HG03175 (cell line): ENCODE results near the gene HPCAL1.
"Not testable (repeated sequence)": the region's sequence is repeated elsewhere in the genome, so short reads cannot be mapped to it uniquely, and the experiment has no call there.

Experiments used
- ATAC-seq: cut with Tn5 transposase; IDR thresholded peaks from one replicate; pipeline ENCODE4 v1.9.1; 2021; ENCODE audit warnings: mild to moderate bottlenecking, moderate library complexity; ENCODE audit not compliant: unreplicated experiment

HPCAL1 gene

DNA sequence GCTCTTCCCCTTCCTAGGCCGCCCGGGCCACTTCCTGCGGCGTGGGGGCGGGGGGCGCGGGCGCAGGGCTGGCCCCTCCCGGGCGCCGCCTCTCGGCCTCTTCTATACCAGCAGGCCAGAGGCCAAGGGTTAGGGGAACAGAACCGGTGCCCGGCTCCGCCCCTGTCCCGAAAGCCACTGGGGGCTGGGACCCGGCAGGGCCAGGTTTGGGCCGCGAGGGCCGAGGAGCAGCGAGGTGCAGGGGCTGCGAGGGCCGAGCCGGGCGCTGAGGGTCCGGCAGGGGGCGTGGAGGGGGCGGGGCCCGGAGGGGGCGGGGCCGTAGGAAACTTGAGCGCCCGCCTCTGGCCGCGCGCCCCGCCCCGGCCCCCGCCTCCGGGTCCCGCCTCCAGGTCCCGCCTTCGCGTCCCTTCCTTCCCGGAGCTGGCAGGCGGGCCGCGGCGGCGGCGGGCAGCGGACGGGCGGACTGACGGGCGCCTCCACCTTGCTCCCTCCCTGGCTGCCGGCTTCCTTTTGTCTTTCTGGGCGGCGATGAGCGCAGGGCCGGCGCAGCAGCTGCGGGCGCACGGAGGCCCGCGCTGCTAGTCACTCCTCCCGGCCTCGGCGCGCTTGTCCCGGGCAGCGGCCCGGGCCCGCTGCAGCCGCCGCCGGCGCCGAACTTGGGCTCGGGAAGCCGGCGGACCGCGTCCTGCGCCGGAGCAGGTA, at the start of gene HPCAL1:
Gene HPCAL1 (plus strand): TSS at position 426 of the 702 bp plus-strand sequence. CDS start 116,854 bp downstream, outside the sequence.
- ATAC-seq = peak; percentile 83

DNA sequence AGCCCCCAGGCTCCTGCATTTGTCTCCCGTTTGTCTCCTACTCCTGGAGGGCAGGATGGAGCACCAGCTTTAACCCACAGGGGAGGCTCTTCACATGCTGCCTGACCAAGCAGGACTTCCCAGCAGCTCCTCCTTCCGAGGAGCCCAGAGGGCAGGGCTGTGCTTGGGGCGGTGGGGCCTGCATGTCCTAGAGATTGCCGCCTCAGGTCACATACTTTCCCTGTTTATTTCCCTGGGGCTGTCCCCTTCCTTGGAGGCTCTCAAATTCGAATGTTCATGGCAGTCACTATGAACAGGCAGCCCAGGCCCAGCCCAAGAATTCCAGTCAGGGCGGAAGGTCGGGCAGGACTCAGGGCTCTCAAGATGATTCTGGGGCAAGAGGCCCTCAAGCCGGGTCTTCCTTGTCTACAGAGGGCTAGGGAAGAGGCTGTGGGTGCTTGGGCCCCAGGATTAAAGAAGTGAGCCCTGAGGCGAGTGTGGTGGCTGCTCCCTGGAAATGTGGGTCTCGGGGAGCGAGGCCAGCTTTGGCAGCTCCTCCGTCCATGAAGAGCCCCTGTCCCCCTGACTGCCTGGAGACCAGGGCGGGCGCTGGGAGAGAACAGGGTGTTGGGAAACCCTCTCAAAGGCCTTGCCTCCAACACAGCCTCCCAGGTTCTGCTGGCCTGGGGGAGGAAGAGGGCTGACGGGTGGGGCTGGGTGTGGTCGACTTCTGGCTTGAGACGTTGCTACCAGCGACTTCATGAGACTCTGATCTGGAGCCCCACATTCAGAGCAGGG, 48.9 kb upstream of the HPCAL1 start:
- ATAC-seq = no peak

DNA sequence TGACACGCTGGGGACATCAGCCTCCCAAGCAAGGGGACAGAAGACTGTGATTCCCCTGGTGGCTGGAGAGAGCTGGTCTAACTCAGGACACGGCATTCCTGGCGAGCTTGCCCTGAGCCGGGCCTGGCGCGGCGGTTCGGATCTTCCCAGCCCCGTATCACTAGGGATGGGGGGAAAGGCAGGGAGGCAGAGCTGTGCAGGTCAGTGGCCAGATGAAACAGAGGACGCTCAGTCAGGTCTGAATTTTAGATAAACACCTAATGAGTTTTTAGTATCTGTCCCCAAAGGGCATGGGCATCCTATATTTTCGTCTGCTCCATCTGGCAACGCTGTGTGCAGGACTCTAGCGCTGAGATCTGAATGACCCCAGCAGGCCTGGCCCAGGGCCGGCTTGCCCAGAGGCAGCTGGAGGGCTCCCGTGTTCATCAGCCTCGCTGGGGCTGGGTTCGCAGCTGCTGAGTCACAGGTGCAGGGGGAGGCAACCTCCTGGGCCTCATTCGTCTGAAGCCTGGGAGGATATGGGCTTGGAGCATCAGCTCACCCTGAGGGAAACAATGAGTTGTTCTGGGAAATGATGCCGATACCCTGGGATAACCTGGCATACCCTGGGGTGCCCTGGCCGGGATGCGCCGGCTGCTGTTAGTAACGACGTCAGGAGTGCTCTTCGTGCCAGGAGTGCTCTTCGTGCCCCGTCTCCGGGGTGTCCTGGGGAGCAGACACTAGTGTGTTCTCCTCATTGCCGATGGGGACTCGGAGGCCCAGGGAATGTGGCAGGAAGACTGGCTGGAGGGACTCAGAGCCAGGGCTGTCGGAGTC, 48.1 kb upstream of the HPCAL1 start:
- ATAC-seq = no peak

DNA sequence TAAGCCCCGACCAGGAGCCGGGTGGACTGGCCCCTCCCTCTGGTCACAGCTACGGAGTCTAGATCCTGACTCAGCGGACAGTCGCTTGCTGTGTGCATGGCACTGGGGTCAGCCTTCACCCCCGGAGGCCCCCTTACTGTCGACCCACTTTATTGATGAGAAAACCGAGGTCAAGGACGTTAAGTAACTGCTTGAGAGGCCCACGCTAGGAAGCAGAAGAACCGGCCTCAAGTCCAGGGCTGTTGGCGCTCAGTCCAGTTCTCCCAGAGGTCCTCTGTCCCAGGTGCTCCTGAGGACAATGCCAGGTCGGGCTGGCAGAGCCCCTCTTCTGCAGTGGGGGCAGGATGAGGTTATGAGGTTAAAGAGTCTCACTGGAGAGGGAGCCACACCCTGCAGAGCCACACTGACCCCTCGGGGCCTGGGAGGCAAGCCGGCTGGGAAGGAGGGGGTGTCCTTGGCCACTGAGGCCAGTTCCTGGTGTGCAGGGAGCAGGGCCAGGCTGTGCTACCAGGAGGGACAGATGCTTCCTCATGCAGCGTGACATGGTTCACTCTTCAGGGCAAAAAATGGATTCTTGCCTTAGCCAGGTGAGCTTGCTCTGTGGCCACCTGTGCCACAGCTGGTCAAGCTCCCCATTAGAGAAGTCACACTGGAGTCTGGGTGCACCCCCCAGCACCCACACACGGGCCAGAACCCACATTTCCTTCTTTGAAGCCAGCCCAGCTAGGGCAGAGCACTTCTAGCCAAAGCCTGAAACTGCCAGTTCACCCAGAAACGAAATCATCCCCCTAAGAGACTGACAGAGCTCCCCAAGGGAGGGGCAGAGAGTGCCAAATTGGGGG, 47.3 kb upstream of the HPCAL1 start:
- no peak for ATAC-seq

DNA sequence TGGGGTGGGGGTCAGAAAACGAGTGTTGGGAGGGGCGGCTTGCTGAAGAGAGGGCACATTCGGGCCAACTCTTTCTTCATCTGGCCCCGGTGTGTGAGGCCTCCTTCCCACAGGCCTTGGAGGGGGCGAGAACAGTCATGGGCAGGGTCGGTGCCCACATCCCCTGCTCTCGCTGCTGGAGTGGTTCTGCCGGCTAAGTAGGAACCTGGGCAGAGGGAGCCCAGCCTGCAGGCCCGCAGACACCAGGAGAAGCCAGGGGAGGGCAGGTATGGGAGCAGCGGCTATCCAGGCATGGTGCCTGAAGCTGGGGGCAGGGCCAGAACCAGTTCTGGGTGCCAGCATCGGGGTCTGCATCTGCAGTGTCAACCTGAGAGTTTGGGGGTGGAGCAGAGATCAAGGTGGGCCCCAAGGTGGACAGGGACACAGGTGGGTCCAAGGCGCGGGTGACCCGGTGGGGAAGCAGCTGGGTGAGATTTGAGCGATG, 46.6 kb upstream of the HPCAL1 start:
- ATAC-seq = no peak

DNA sequence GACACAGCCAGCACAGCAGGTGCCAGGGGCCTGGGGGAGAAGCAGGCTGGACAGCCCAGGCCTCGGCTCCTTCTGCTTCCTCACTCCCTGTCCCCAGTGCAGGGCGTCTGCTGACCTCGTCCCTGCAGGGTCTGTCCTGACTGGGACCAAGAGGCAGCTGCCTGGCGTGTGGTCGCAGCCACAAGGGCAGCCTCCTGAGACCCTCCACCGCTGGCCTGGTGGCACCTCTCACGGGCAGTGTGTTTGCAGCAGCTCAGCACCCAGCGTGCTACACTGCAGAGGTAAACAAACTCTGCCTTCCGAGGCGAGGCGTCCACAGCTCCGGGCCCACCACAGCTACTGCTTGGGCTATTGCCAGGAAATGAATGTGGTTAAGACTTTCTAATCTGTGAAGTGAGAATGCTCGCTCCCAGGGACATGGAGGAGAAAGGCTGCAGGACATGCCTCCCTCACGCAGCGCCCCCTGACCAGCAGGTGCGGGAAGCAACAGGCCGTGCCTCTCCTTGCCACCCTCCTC, 46.1 kb upstream of the HPCAL1 start:
- ATAC-seq = no peak

DNA sequence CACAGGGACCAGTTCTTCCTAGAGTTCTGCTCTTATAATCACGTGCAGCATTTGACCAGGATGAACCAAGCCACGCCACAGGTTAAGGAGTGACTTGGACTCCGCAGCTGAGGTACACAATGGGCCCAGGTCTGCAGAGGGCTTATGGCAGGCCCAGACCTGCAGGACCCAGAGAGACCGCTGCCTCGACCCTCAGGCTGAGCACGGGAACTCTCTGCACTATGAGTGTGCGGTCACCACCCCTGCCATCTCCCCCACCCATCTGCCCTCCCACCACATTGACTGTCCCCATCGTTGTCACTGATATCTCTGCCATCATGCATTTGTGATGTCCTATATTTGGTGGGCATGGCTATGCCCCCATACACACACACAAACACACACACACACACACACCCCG, 45.7 kb upstream of the HPCAL1 start:
- no peak for ATAC-seq

DNA sequence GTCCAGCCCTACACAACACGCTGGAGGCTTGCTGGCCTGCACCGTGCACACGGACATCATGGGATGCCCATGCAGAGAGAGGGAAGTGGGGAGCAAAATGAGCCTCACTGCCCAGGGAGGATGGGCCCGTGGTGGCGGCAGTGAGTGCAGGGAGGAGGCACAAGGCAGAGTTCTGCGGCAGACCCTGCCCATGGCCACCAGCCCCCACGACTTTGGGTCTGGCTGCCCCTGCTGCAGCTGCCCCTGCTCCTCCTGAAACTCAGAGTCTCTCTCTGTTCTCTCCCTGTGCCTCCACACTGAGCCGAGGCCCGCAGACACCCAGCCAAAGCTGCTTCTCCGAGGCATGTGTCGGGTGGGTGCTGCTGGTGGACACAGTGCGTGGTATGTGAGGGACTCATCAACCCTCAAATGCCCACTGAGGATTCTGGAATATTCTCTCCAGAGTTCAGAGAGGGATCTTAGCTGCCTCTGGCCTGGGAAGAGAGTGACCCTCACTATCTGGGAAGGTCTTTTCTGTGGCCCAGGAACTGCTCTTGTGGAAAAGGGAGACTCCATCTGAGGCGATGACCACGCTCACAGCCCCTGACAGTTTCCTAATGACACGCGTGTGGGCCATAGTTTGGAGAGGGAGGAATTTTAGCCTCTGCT, 45.1 kb upstream of the HPCAL1 start:
- no peak for ATAC-seq

DNA sequence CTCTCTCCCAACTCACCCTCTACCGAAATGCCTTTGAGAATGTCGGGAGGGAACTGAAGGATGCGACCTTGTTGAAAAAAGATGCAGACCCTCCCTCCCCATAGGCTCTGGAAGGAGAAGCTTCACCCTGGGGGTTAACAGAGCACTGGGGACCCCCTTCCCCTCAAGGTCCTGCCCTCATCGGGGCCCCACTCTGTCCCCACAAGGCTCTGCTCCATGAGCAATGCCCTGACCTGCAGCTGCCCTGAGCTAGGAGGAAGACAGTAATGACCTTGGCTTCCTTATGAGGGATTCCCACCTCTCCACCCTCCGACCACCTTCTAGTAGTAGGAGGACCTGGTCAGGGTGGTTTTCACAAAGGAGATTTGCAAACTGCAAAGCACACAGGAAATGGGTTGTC, 44.4 kb upstream of the HPCAL1 start:
- ATAC-seq = no peak

DNA sequence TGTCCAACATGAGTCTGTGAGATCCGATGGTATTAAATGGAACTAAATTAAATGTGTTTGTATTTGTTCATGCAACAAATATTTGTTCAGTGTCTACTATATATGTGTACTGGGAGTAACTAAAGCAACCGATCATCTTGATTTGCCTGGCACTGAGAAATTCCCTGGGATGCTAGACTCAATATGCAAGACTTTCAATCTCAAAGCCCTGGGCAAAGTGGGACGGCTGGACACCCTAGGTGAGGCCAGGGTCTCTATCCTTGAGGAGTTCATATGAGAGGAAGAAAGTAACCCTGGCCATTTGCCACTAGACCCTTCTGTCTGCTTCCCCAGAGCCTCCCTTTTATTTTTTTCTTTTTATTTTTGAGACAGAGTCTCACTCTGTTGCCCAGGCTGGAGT, 44.0 kb upstream of the HPCAL1 start:
- ATAC-seq = no peak

DNA sequence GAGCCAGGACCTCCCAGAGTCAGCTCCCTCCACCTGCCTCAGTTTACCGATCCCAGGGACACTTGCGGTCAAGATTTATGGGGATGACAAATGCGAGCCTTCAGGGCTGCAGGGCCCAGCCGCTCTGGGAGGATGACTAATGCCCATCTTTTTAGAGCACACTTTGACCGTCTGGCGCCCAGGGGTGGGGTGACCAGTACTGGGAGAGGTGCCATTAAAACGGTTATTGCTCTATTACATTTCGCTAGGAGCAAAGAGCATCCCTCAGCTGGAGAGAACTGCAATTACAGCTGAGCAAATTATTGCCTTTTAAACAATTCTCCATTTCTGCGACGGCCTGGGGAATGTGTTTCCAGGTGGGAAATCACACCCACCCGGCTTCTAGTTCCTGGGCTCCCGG, 42.6 kb upstream of the HPCAL1 start:
- no peak for ATAC-seq

DNA sequence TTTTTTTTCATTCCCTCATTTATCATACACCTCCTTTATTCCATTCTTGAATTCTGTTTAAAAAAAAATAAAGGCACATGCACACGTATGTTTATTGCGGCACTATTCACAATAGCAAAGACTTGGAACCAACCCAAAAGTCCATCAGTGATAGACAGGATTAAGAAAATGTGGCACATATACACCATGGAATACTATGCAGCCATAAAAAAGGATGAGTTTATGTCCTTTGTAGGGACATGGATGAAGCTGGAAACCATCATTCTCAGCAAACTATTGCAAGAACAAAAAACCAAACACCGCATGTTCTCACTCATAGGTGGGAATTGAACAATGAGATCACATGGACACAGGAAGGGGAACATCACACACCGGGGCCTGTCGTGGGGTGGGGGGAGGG, 39.2 kb upstream of the HPCAL1 start:
- not testable (repeated sequence) for ATAC-seq

DNA sequence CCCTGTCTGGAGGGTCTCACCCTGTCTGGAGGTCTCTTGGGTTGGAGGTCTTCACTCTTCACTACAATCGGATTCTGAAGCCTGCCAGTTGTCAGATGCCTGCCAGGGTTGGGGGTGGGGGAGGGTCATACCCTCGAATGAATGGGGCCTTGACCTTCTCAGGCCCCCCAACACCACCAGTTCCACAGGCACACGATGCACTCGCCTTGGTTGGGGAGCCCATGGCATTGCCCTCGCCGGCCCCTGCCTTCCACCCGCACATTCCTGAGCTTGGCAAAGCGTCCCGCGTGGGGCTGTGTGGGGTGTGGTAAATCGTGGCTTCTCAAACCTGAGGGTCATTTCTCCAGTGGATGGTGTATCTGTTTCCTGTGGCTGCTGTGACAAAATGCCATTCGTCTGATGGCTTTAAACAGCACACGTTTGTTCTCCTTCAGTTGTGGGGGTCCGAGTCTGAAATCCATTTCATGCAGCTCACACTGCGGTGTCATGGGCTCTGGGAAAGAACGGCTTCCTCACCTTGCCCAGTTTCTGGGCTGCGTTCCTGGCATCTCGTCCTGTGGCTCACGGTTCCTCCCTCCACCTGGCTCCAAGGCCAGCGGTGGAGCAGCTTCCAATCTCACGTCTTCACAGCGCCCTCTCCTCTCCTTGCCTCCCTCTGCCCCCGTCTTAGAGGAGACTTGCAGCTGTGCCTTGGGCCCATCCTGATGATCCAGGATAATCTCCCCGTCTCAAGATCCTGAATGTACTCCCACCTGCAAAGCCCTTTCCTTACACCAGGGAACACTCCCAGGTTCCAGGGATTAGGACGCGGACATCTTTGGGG, 38.0 kb upstream of the HPCAL1 start:
- no peak for ATAC-seq

DNA sequence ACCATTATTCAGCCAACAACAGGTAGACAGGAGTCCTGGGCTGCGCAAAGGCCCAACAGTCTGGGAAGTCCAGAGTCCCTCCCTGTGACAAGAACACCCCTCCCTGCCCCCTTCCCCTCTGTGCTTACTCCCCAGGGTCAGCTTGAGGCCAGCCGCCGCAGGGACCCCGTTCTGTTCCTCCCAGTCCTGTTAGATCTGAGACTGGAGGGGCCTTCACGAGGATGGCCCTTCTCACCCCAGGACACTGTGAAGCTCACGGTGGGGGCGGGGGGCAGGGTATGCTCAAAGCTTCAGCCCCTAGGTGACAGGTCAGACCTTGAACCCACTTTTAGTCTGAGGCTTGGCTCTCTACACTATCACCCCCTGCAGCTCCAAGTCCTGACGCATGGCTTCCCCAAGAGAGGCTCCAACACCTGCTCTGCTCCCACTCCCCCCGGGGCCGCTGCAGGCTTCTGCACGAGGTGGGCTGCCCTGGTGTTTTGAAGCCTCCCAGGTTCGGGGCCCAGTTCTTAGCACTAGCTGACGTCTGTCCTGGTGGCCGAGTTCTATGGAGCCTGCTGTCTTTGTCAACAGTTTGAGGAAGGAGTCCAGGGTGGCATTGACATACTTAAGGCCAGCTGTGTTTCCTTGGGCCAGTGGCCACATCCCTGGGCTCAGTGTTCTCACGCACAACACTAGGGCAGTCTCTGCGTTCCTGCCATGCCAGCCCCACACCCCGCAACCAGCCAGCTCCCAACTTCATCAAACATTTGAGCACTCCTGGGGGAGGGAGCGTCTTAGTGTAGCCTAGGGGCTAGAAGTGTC, 37.2 kb upstream of the HPCAL1 start:
- no peak for ATAC-seq

DNA sequence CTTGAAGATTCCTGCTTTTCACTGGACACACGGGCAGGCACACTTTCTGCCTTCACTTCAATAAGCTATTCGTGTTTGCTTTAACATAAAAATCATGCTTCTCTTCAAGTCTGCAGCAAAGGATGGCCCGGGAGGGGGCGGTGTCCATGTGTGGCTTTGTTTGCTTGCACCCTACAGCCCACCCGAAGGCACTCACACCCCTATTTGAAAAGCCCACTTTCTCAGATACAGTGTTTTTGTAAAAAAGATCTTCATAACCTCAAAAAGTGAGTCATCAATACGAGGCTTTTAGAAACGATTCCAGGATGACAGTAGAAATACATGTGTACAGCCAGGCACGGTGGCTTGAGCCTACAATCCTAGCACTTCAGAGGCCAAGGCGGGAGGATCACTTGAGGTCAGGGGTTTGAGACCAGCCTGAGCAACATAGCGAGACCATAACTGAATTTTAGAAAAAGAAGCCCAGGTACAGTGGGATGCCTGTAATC, 36.5 kb upstream of the HPCAL1 start:
- no peak for ATAC-seq

DNA sequence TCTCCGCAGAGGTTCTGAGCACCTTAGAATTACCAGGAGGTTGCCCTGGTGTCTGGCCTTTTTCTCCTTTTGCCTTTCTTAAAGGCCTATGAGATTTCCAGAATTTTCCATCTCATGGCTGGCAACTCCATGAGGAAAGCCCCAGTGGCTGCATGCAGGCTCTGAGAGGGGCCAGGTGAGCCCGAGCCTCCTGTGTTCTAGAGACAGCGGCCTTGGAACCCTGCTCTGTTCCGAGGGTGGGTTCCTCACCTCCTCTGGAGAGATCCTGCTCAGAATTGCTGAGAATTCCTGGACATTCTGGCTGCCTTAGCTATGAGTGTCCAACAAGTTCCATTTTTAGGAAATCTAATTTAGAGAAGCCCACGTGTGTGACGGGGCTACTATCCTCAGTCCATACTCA, 35.7 kb upstream of the HPCAL1 start:
- ATAC-seq = no peak

DNA sequence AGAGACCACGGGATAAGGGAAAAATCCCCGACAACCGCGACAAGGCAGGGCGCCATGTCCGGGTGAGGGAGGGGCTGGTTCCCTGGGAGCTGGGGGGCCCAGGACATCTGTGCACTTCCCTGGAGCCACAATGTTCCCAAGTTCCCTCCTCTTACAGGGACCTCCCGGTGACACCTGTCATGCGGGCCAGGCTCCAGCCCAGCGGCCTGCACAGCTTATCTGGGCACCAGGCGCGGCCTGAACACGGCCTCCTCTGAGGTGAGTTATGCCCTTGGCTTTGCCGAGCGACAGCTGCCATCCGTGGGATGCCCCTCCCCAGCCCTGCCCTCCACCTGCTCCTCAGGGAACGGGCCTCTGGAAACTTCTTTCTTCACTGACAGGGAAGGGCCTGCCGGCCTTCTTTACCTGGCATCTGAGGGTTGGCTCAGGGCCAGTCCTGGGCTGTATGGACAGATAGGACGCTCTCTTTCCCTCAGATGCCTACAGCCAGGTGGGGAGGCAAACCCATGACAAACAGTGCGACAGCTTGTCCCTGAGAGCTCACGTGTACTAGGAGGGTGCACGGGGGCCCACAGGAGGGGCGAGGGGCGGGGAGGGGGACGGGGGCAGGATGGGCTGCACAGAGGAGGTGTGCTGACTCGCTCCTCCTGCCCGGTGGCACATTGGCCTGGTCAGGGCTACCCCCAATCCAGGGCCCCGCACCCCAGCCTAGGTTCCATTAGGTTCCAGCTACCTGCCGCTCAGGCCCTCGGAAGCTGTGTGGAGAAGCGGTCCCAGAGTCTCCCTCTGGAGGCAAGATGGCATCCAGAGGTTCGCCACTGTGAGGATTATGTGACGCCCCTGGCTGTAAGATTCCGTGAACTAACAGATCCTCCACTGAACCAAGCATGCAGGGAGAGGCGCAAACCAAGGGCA, 34.9 kb upstream of the HPCAL1 start:
- ATAC-seq = no peak
